IMR-90 (cell line): ENCODE data around the gene TNFRSF21.

Experiments used
- BHLHE40 ChIP-seq: fragments of 150-350 bp; IDR thresholded peaks from 2 replicates; pipeline ENCODE4 v1.6.1; 2016; ENCODE audit warnings: mild to moderate bottlenecking, low read depth, low read length
- CEBPB ChIP-seq: IDR thresholded peaks from 2 replicates; pipeline ENCODE4 v1.6.1; 2012; ENCODE audit warnings: low read depth, low read length, improper control_type of control experiment
- MAZ ChIP-seq: IDR thresholded peaks from 2 replicates; pipeline ENCODE4 v1.6.1; 2012; ENCODE audit warnings: low read depth, mild to moderate bottlenecking, low read length, improper control_type of control experiment, moderate library complexity, borderline replicate concordance
- POLR2A ChIP-seq: IDR thresholded peaks from 2 replicates; pipeline ENCODE4 v1.6.1; 2012; ENCODE audit warnings: mild to moderate bottlenecking, low read depth, low read length
- RCOR1 ChIP-seq: IDR thresholded peaks from 2 replicates; pipeline ENCODE4 v1.6.1; 2012; ENCODE audit warnings: mild to moderate bottlenecking, low read length, improper control_type of control experiment; ENCODE audit not compliant: insufficient replicate concordance
- RFX5 ChIP-seq: IDR thresholded peaks from 2 replicates; pipeline ENCODE4 v1.8.0; 2012; ENCODE audit warnings: low read depth, mild to moderate bottlenecking, low read length, moderate library complexity
- SMC3 ChIP-seq: fragments of 150-350 bp; IDR thresholded peaks from 2 replicates; pipeline ENCODE4 v1.6.1; 2016; ENCODE audit warnings: low read depth, mild to moderate bottlenecking, antibody characterized with exemption, low read length, moderate library complexity
- TF ChIP-seq, protein P1 (sequence below): conservative IDR thresholded peaks from 2 replicates; pipeline ENCODE4 v1.5.1; 2012; ENCODE audit warnings: mild to moderate bottlenecking, low read depth, low read length, improper control_type of control experiment

DNA sequence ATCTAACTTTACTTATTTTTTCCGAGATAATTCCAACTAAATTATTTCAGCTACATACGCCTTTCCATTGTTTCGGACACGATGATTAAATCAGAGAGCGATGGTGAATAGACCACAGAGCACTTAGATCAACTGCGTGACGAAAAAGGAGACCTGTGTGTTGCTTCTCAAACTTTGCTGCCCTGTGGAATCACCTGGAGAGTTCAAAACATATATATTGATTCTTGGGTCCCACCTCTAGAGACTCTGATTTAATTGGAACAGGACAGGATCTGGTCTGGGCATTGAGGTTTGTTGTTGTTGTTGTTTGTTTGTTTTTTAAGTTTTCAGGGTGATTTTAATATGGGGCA lies 401 bp upstream of the TNFRSF21 start:
- TF ChIP-seq BHLHE40 = no peak
- TF ChIP-seq SMC3 = no peak
- TF ChIP-seq, protein P1, sequence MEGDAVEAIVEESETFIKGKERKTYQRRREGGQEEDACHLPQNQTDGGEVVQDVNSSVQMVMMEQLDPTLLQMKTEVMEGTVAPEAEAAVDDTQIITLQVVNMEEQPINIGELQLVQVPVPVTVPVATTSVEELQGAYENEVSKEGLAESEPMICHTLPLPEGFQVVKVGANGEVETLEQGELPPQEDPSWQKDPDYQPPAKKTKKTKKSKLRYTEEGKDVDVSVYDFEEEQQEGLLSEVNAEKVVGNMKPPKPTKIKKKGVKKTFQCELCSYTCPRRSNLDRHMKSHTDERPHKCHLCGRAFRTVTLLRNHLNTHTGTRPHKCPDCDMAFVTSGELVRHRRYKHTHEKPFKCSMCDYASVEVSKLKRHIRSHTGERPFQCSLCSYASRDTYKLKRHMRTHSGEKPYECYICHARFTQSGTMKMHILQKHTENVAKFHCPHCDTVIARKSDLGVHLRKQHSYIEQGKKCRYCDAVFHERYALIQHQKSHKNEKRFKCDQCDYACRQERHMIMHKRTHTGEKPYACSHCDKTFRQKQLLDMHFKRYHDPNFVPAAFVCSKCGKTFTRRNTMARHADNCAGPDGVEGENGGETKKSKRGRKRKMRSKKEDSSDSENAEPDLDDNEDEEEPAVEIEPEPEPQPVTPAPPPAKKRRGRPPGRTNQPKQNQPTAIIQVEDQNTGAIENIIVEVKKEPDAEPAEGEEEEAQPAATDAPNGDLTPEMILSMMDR = no peak
- no peak for TF ChIP-seq RFX5
- TF ChIP-seq RCOR1 = no peak
- no peak for TF ChIP-seq POLR2A
- no peak for TF ChIP-seq CEBPB
- TF ChIP-seq MAZ = no peak
